ENCODE measurements around the gene GORASP2. TPM values are rescaled to one million over a fixed set of nuclear protein-coding genes. Genes with fewer than 3 reads are reported as not detected.

The GORASP2 gene
- total and polyA plus RNA-seq, 2 of the 8 experiments (the other 6 are each of a cell fraction or from before 2014, with no cell fraction given) = 86.8 to 214 TPM

- DNase-seq (ENCODE audit: low read depth in 1 of 2, low spot score in 2 of 2) (no peak), FAIRE-seq (no peak)
- H3K9ac ChIP-seq (replicated peaks in 1 of 4; ENCODE audit: extremely low read depth in 1 of 4, low read depth in 3 of 4, low read length in 3 of 4) = no peak overlapping the region
- H3K14ac ChIP-seq (ENCODE audit: insufficient read length) = no peak overlapping the region
- H3K9me3 ChIP-seq (ENCODE audit: insufficient read depth in 2 of 2, low read depth in 1 of 2, low read length in 1 of 2) = no peaks in the 10 kb centered on the region
- no peak overlapping the region for H3K27ac ChIP-seq (ENCODE audit: low read depth, low read length)
- H2BK120ac ChIP-seq (replicated peaks; ENCODE audit: low read depth, low read length) = no peak overlapping the region
- H4K20me1 ChIP-seq (replicated peaks in 1 of 2; ENCODE audit: control insufficient read depth in 1 of 2, insufficient read depth in 2 of 2, low read length in 2 of 2) = peaks cover 4 to 14% of the 10 kb centered on the region in 2 experiments
- no peak overlapping the region for H3K56ac ChIP-seq (replicated peaks; ENCODE audit: insufficient read length, low read depth, low read length)
- no peak overlapping the region for H2BK20ac ChIP-seq (ENCODE audit: low read length)
- no peak overlapping the region for H3K4me3 ChIP-seq (ENCODE audit: extremely low read depth in 1 of 4, insufficient read depth in 2 of 4, low read depth in 3 of 4, low read length in 4 of 4)
- no peak overlapping the region for H2AK5ac ChIP-seq (ENCODE audit: low read depth, low read length)
- H3K36me3 ChIP-seq (ENCODE audit: control insufficient read depth in 2 of 4, insufficient read depth in 4 of 4, low read length in 3 of 4) = peaks cover 25 to 71% (median 50%) of the 10 kb centered on the region in 4 experiments
- no peak overlapping the region for H2BK12ac ChIP-seq (ENCODE audit: low read depth, low read length)
- H3K4ac ChIP-seq (replicated peaks; ENCODE audit: insufficient read length, low read depth, low read length) = no peak overlapping the region
- H3K27me3 ChIP-seq (replicated peaks in 1 of 4; ENCODE audit: control insufficient read depth in 3 of 4, extremely low read depth in 1 of 4, insufficient read depth in 3 of 4, low read length in 3 of 4) = no peaks in the 10 kb centered on the region
- no peak overlapping the region for H3K18ac ChIP-seq (ENCODE audit: extremely low read depth, low read length)
- 91% methylated on average over 4 of the region's 4 CpGs; no CpG with 5 or more reads in 1 of the 2 experiments for WGBS, 2 experiments (ENCODE audit: extremely low coverage in 1 of 2, insufficient coverage in 1 of 2, insufficient read length in 1 of 2, insufficient replicate concordance in 2 of 2, low coverage in 1 of 2, low lambda C conversion rate in 2 of 2, missing lambda C conversion rate in 1 of 2)
- H3K4me1 ChIP-seq (replicated peaks in 1 of 4; ENCODE audit: control insufficient read depth in 3 of 4, insufficient read depth in 4 of 4, low read length in 3 of 4) = no peaks in the 10 kb centered on the region
- H3K23ac ChIP-seq (ENCODE audit: insufficient read length) = no peak overlapping the region
- no peak overlapping the region for H3K4me2 ChIP-seq (ENCODE audit: insufficient read depth in 1 of 2, low read depth in 2 of 2, low read length in 2 of 2)
- H2AFZ ChIP-seq (ENCODE audit: low read length) = no peak overlapping the region
- H3K23me2 ChIP-seq (ENCODE audit: low read depth, low read length) = no peaks in the 10 kb centered on the region
- POLR2A ChIA-PET (ENCODE audit: partially characterized antibody) = no interaction called here
- H3K79me2 ChIP-seq (ENCODE audit: control insufficient read depth in 1 of 2, insufficient read depth in 2 of 2, low read length in 2 of 2) = peaks cover 0 to 23% of the 10 kb centered on the region in 2 experiments; a peak in 3 of 4 replicates
- CTCF ChIA-PET (ENCODE audit: partially characterized antibody) = no interaction called here
- H4K5ac ChIP-seq (ENCODE audit: insufficient read length, low read depth, low read length) = no peak overlapping the region
- no peaks in the 10 kb centered on the region for H3K79me1 ChIP-seq (ENCODE audit: low read depth, low read length)
- no peak overlapping the region for H4K91ac ChIP-seq (replicated peaks; ENCODE audit: insufficient read length, low read length)
- no peak overlapping the region for H2BK15ac ChIP-seq (ENCODE audit: low read length)
- no peak overlapping the region for H2BK5ac ChIP-seq (ENCODE audit: low read depth, low read length)
- no peak overlapping the region for H4K8ac ChIP-seq (ENCODE audit: extremely low read depth, insufficient read depth, low read length)
- TF ChIP-seq RBBP5 (IDR thresholded peaks at IDR 0.05; ENCODE audit: borderline replicate concordance, low read depth, low read length) = no peak
- no peak for TF ChIP-seq ATF3 (IDR thresholded peaks at IDR 0.05; ENCODE audit: insufficient read depth, low read depth, low read length)
- no peak for TF ChIP-seq CTCF (IDR thresholded peaks at IDR 0.05; ENCODE audit: control extremely low read depth in 1 of 3, insufficient read depth in 1 of 3, low read depth in 1 of 3, low read length in 3 of 3)
- no peak for TF ChIP-seq RFX5 (IDR thresholded peaks at IDR 0.05; ENCODE audit: borderline replicate concordance, low read depth, low read length)
- TF ChIP-seq USF2 (IDR thresholded peaks at IDR 0.05; ENCODE audit: low read length) = no peak
- TF ChIP-seq JUN (IDR thresholded peaks at IDR 0.05; ENCODE audit: low read depth, low read length) = no peak
- TF ChIP-seq EP300 (IDR thresholded peaks at IDR 0.05; ENCODE audit: borderline replicate concordance in 1 of 2, low read depth in 2 of 2, low read length in 2 of 2) = no peak
- TF ChIP-seq CTBP2 (IDR thresholded peaks at IDR 0.05; ENCODE audit: borderline replicate concordance, insufficient read depth, insufficient read length, low read length) = no peak
- no peak for TF ChIP-seq CEBPB (IDR thresholded peaks at IDR 0.05; ENCODE audit: low read depth, low read length)
Measured at GRCh38 chr2:170950221-170950761, 21.2 kb downstream of the GORASP2 start.

Data from H1 (cell line).